GM12878 (cell line): Measurements from ENCODE around the gene PITPNM3. TPM values are rescaled to one million over a fixed set of nuclear protein-coding genes. Genes with fewer than 3 reads are reported as not detected.

ENCODE experiments used
- ATAC-seq: fragments of 200-7000 bp; cut with Tn5 transposase; 3 replicates; pipeline ENCODE4 v1.9.1; 2020; ENCODE audit warnings: mild to moderate bottlenecking, moderate library complexity
- BruUV-seq: library from RNA; stranded (reverse); fragments of 400-500 nt; replicated peaks from 2 replicates; lab custom pipeline; 2021; lab: Mats Ljungman, UMichigan
- CTCF ChIA-PET: fragments of 300-600 bp; sonication (Branson Sonifier 250); formaldehyde crosslinking; extraction: SDS; loops from one replicate; lab custom pipeline; 2021; ENCODE audit warnings: inconsistent platforms; lab: Yijun Ruan, JAX
- POLR2A ChIA-PET: fragments of 350-600 bp; formaldehyde crosslinking; extraction: SDS; loops from one replicate; lab custom pipeline; 2021; ENCODE audit warnings: inconsistent platforms; lab: Charles Lee
- RAD21 ChIA-PET: fragments of 300-600 bp; sonication (Branson Sonifier 250); formaldehyde crosslinking; loops from one replicate; lab custom pipeline; 2023; ENCODE audit warnings: antibody characterized with exemption; ENCODE audit not compliant: unreplicated experiment; lab: Charles Lee
- SMC1A ChIA-PET: fragments of 300-600 bp; sonication (Branson Sonifier 250); formaldehyde crosslinking; loops from one replicate; lab custom pipeline; 2023; ENCODE audit not compliant: unreplicated experiment, uncharacterized antibody; lab: Charles Lee
- DNase-seq: peaks from one replicate; pipeline ENCODE4 v3.0.0-alpha.2; 2011; ENCODE audit warnings: low read depth, low spot score
- FAIRE-seq: peaks from 3 replicates; lab custom pipeline; 2011; peaks lifted over from hg19 to GRCh38; lab: Jason Lieb, UNC
- H2AFZ ChIP-seq: 2 replicates; pipeline ENCODE4 v1.6.0; 2011; ENCODE audit warnings: low read depth, low read length, control low read depth; ENCODE audit not compliant: control insufficient read depth
- H3K27ac ChIP-seq: 2 replicates; pipeline ENCODE4 v1.5.1; 2011; ENCODE audit warnings: control low read depth; ENCODE audit not compliant: control insufficient read depth, insufficient read depth
- H3K27me3 ChIP-seq, 2 experiments: replicated peaks in 1 of 2; 2 replicates each; pipeline versions ENCODE4 v1.6.0 to v1.6.1; 2011; ENCODE audit warnings: low read length in 1 of 2; ENCODE audit not compliant: control insufficient read depth in 2 of 2, insufficient read depth in 2 of 2
- H3K36me3 ChIP-seq, 2 experiments: 2 replicates each; pipeline ENCODE4 v1.5.1; 2011; ENCODE audit warnings: low read length in 1 of 2; ENCODE audit not compliant: control insufficient read depth in 2 of 2, insufficient read depth in 2 of 2
- H3K4me1 ChIP-seq: 2 replicates; pipeline ENCODE4 v1.6.1; 2011; ENCODE audit warnings: mild to moderate bottlenecking, low read length, moderate library complexity, mixed read lengths; ENCODE audit not compliant: control insufficient read depth, insufficient read depth
- H3K4me2 ChIP-seq: 2 replicates; pipeline ENCODE4 v1.6.0; 2011; ENCODE audit warnings: control low read depth; ENCODE audit not compliant: control insufficient read depth, insufficient read depth
- H3K4me3 ChIP-seq: fragments of 200-600 bp; sonication (generic); 2 replicates; pipeline ENCODE4 v1.5.1; 2016
- H3K79me2 ChIP-seq: 2 replicates; pipeline ENCODE4 v1.6.0; 2011; ENCODE audit warnings: low read length; ENCODE audit not compliant: control insufficient read depth, insufficient read depth
- H3K9ac ChIP-seq: 2 replicates; pipeline ENCODE4 v1.8.0; 2011; ENCODE audit warnings: low read length, control low read depth, mixed read lengths; ENCODE audit not compliant: control insufficient read depth, insufficient read depth
- H3K9me3 ChIP-seq: replicated peaks from 3 replicates; pipeline ENCODE4 v1.5.1; 2011; ENCODE audit warnings: mild to moderate bottlenecking, low read length; ENCODE audit not compliant: control insufficient read depth, insufficient read depth
- H4K20me1 ChIP-seq: 2 replicates; pipeline ENCODE4 v1.6.0; 2011; ENCODE audit not compliant: control insufficient read depth, insufficient read depth
- ASH2L ChIP-seq: fragments of 300-600, 200-600 bp; sonication (generic); IDR thresholded peaks from 2 replicates; pipeline ENCODE4 v1.6.1; 2017; ENCODE audit warnings: low read depth, mild to moderate bottlenecking, borderline replicate concordance
- ATF2 ChIP-seq: IDR thresholded peaks from 2 replicates; pipeline ENCODE4 v1.6.1; 2012; ENCODE audit warnings: low read length, inconsistent platforms
- ATF3 ChIP-seq: IDR thresholded peaks from 2 replicates; pipeline ENCODE4 v1.6.1; 2011; ENCODE audit warnings: low read depth, mild to moderate bottlenecking, low read length, moderate library complexity, borderline replicate concordance; ENCODE audit errors: extremely low read depth
- GABPA ChIP-seq: IDR thresholded peaks from 2 replicates; pipeline ENCODE4 v1.6.1; 2014; ENCODE audit warnings: antibody characterized with exemption, low read depth, mild to moderate bottlenecking, inconsistent platforms
- JUND ChIP-seq: IDR thresholded peaks from 2 replicates; pipeline ENCODE4 v1.6.1; 2012; ENCODE audit warnings: low read depth, mild to moderate bottlenecking, low read length, improper control_type of control experiment, moderate library complexity
- NKRF ChIP-seq: fragments of 450-650 bp; conservative IDR thresholded peaks from 2 replicates; pipeline ENCODE4 v1.6.1; 2017; ENCODE audit warnings: mild to moderate bottlenecking, moderate library complexity
- NRF1 ChIP-seq: conservative IDR thresholded peaks from 2 replicates; pipeline ENCODE4 v1.6.1; 2011; ENCODE audit warnings: mild to moderate bottlenecking, low read depth, low read length, improper control_type of control experiment
- SUZ12 ChIP-seq: fragments of 200-600 bp; sonication (generic); IDR thresholded peaks from one replicate; pipeline ENCODE4 v1.6.1; 2018; ENCODE audit warnings: antibody characterized with exemption, mild to moderate bottlenecking; ENCODE audit not compliant: unreplicated experiment
- YBX1 ChIP-seq: fragments of 450-650 bp; IDR thresholded peaks from 2 replicates; pipeline ENCODE4 v1.6.1; 2016; ENCODE audit warnings: antibody characterized with exemption
- ZBTB4 ChIP-seq: fragments of 450-650 bp; formaldehyde crosslinking; IDR thresholded peaks from 2 replicates; pipeline ENCODE4 v1.4.0; 2022; ENCODE audit warnings: mild to moderate bottlenecking, moderate library complexity
- ZNF24 ChIP-seq: fragments of 450-650 bp; IDR thresholded peaks from 2 replicates; pipeline ENCODE4 v1.6.1; 2017; ENCODE audit warnings: antibody characterized with exemption, mild to moderate bottlenecking
- WGBS: methylation state at CpG from one replicate; pipeline ENCODE4 v1.1.6; 2016; ENCODE audit warnings: low lambda C conversion rate; ENCODE audit not compliant: insufficient replicate concordance, insufficient coverage; ENCODE audit errors: missing lambda C conversion rate; 5-methylcytosine and 5-hydroxymethylcytosine counted together
- in situ Hi-C: fragments of 300-500 bp; cut with MboI; formaldehyde crosslinking; loops from 9 replicates; pipeline ENCODE4 v1.14.3; 2018; ENCODE audit warnings: mixed read lengths
- intact Hi-C: fragments of 100-400 bp; cut with micrococcal nuclease; formaldehyde crosslinking; loops from one replicate; pipeline ENCODE4 v1.14.2; 2022; ENCODE audit not compliant: unreplicated experiment
- polyA plus RNA-seq, 11 experiments: library from polyadenylated mRNA; depleted of rRNA in 4 of 11; unstranded in 6 of 11; stranded (reverse) in 5 of 11; fragments of >200 nt; fragmentation: Nextera tagmentation in 4 of 11; fragmentation: Illumina TruSeq in 1 of 11; extraction: Ambion mirVana in 4 of 11; extraction: Trizol in 1 of 11; gene quantifications; 1 replicate in 1 of 11; 2 replicates in 10 of 11; pipeline versions ENCODE4 v1.2.1 to v1.2.3, GENCODE V29; 2011 to 2016; ENCODE audit warnings: inconsistent platforms in 2 of 11, missing spikeins in 2 of 11, low read depth in 1 of 11
- total RNA-seq, 4 experiments: library from RNA; depleted of rRNA in 3 of 4; stranded (reverse); fragments of >200 nt in 3 of 4; fragmentation: Illumina TruSeq in 1 of 4; extraction: Trizol in 1 of 4; gene quantifications; 2 replicates each; pipeline versions ENCODE4 v1.2.1 to v1.2.3, GENCODE V29; 2013 to 2021

PITPNM3 gene
- total and polyA plus RNA-seq, 10 of the 15 experiments (the other 5 are each of a cell fraction or from before 2014, with no cell fraction given), result 0.02 to 0.49 (median 0.19) TPM; not detected in 1

- TF ChIP-seq ZBTB4 (CRISPR knock-in tag), result no peak
Measured at GRCh38 chr17:6556121-6557039, at the start of gene PITPNM3 (continued).

GRCh38 chr17:6605142-6605541 lies 48.8 kb upstream of the PITPNM3 start:
- FAIRE-seq (no peak), ATAC-seq (no peak), DNase-seq (no peak)
- peaks cover 5 to 17% of the 10 kb centered on the region in 2 experiments for H3K36me3 ChIP-seq
- in situ Hi-C loops, result no loop called here
- ChIA-PET CTCF (no interaction called here), SMC1A (interaction anchor here (0.7 kb wide), 1 partner anchor 1827 kb away, joined by 3 read pairs; no protein-coding TSS in a partner anchor), POLR2A (no interaction called here), RAD21 (no interaction called here)
- TF ChIP-seq JUND, result no peak
- no peak for TF ChIP-seq NKRF
- TF ChIP-seq SUZ12, result no peak
- no peak for TF ChIP-seq ATF2
- no peak for TF ChIP-seq YBX1
- TF ChIP-seq GABPA, result no peak
- no peak for TF ChIP-seq ZNF24
- no peak for TF ChIP-seq ASH2L
- TF ChIP-seq NRF1, result no peak
- TF ChIP-seq ATF3, result no peak
- H3K4me1 ChIP-seq, result no peaks in the 10 kb centered on the region
- H3K79me2 ChIP-seq, result no peaks in the 10 kb centered on the region
- no peak overlapping the region for H3K27ac ChIP-seq
- WGBS, result 98% methylated on average over 6 of the region's 6 CpGs
- intact Hi-C loops, result no loop called here
- H3K4me2 ChIP-seq, result no peak overlapping the region
- H3K27me3 ChIP-seq, result no peaks in the 10 kb centered on the region
- H3K9me3 ChIP-seq, result no peaks in the 10 kb centered on the region
- no peak overlapping the region for H3K4me3 ChIP-seq
- H3K9ac ChIP-seq, result no peak overlapping the region
- no peaks in the 10 kb centered on the region; the same call in 1 of the 2 replicates for H4K20me1 ChIP-seq
- H2AFZ ChIP-seq, result no peak overlapping the region
- no TSS peak for BruUV-seq
